Sigmoid colon (tissue), 7 donors: Measurements from ENCODE around the gene KRTAP4-7. TPM values are rescaled to one million over a fixed set of nuclear protein-coding genes. Genes with fewer than 3 reads are reported as not detected.
"Not testable (repeated sequence)": the region's sequence is repeated elsewhere in the genome, so short reads cannot be mapped to it uniquely, and the experiment has no call there.

Experiments
- DNase-seq: peaks from one replicate; pipeline ENCODE4 v3.0.0-alpha.2; 2019
- H3K27ac ChIP-seq, 4 donors: fragments of 200-600 bp; sonication (generic); one replicate each; pipeline ENCODE4 v1.5.1; 2016 to 2019; ENCODE audit warnings: mild to moderate bottlenecking in 1 of 4
- H3K27me3 ChIP-seq, 3 donors: fragments of 200-600 bp; sonication (generic); one replicate each; pipeline ENCODE4 v1.5.1; 2019; ENCODE audit warnings: mild to moderate bottlenecking in 1 of 3
- H3K36me3 ChIP-seq, 4 donors: fragments of 200-600 bp; sonication (generic); one replicate each; pipeline ENCODE4 v1.5.1; 2016 to 2019
- H3K4me1 ChIP-seq, 4 donors: fragments of 200-600 bp; sonication (generic); one replicate each; pipeline ENCODE4 v1.5.1; 2017 to 2019
- H3K4me3 ChIP-seq, 4 donors: fragments of 200-600 bp; sonication (generic); one replicate each; pipeline ENCODE4 v1.5.1; 2017 to 2019; ENCODE audit warnings: mild to moderate bottlenecking in 2 of 4, moderate library complexity in 1 of 4
- H3K9me3 ChIP-seq, 4 donors: fragments of 200-600 bp in 3 of 4; sonication (generic) in 3 of 4; one replicate each; pipeline versions ENCODE4 v1.5.1 to v1.6.1; 2013 to 2019
- CTCF ChIP-seq, 4 experiments: fragments of 450-650 bp in 3 of 4; fragments of 200-600 bp in 1 of 4; IDR thresholded peaks; one replicate each; pipeline ENCODE4 v1.5.1; 2016 to 2019; ENCODE audit warnings: antibody characterized with exemption in 4 of 4, mild to moderate bottlenecking in 3 of 4, moderate library complexity in 2 of 4
- EP300 ChIP-seq, 4 donors: sonication (generic); formaldehyde crosslinking; IDR thresholded peaks; one replicate each; pipeline ENCODE4 v1.6.1; 2017; ENCODE audit warnings: antibody characterized with exemption in 4 of 4
- POLR2A ChIP-seq, 2 donors: fragments of 450-650 bp; IDR thresholded peaks; one replicate each; pipeline ENCODE4 v1.6.1; 2016; ENCODE audit warnings: antibody characterized with exemption in 2 of 2, mild to moderate bottlenecking in 2 of 2, moderate library complexity in 2 of 2
- POLR2AphosphoS5 ChIP-seq, 4 donors: sonication (generic); formaldehyde crosslinking; IDR thresholded peaks; one replicate each; pipeline ENCODE4 v1.6.1; 2017; ENCODE audit warnings: antibody characterized with exemption in 4 of 4
- WGBS, 2 donors: extraction: QIAGEN DNeasy Blood & Tissue Kit; methylation state at CpG; one replicate each; pipeline ENCODE4 v1.1.7; 2013; 5-methylcytosine and 5-hydroxymethylcytosine counted together
- intact Hi-C: fragments of 100-400 bp; cut with DNase I; formaldehyde crosslinking; loops from one replicate; pipeline ENCODE4 v1.15.1; 2023
- polyA plus RNA-seq, 3 donors: library from polyadenylated mRNA; stranded (reverse); fragments of 200-250 nt; gene quantifications; one replicate each; pipeline ENCODE4 v1.2.3, GENCODE V29; 2013
- total RNA-seq, 4 donors: library from RNA; depleted of rRNA; stranded (reverse); fragments of >200 nt; gene quantifications; one replicate each; pipeline ENCODE4 v1.1.0, GENCODE V29; 2016
- donor health status: healthy with polysubstance abuse.
- donor health status: Bipolar disorder and iron deficiency.
- donor health status: healthy.

KRTAP4-7 gene
- not detected for total RNA-seq
- polyA plus RNA-seq: not detected

- intact Hi-C loops, H3K27me3 ChIP-seq, H3K36me3 ChIP-seq, H3K9me3 ChIP-seq, DNase-seq, H3K4me3 ChIP-seq, H3K4me1 ChIP-seq, H3K27ac ChIP-seq: not testable (repeated sequence)
- 84 to 87% methylated on average over 14 of the region's 14 CpGs for WGBS, 2 donors
Measured at GRCh38 chr17:41084100-41084856, at the start of gene KRTAP4-7. Gene KRTAP4-7, plus strand, starts transcription at chr17:41084150. Its CDS starts 57 bp downstream, at chr17:41084207.

- H3K4me1 ChIP-seq, H3K9me3 ChIP-seq, H3K4me3 ChIP-seq, intact Hi-C loops, DNase-seq, H3K27ac ChIP-seq, H3K36me3 ChIP-seq, H3K27me3 ChIP-seq: not testable (repeated sequence)
- WGBS, 2 donors: 94% methylated on average over 10 of the region's 10 CpGs
Measured at GRCh38 chr17:41034346-41034935, 49.5 kb upstream of the KRTAP4-7 start, which contains the start of gene KRTAP1-3. Gene KRTAP1-3, minus strand, starts transcription at chr17:41034874. Its CDS starts 53 bp downstream, at chr17:41034821.

DNA sequence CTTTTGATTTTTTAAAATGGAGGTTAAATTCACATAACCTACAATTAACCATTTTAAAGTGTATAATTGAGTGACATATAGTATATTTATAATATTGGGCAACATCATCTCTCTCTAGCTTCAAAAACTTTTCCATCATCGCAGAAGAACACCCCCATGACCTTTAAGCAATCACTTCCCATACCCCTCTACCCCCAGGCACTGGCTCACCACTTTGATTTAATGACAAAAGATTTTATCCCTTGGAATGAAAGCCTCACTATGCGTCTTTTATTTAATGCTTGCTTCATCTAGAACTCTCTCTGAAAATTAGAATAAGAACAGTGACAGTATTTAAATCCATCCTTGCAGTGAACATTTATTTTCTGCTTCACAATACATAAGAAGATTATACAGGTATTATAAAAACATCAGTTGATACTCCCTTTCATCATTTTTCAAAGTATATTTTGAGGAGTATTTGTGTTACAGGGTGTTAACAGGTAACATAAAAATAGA lies 46.0 kb upstream of the KRTAP4-7 start:
- intact Hi-C loops: no loop called here
- DNase-seq: no peak
- Histone ChIP-seq H3K27me3 (no peaks in the 10 kb centered on the region), H3K9me3 (no peaks in the 10 kb centered on the region), H3K4me3 (no peak overlapping the region), H3K4me1 (no peaks in the 10 kb centered on the region), H3K36me3 (no peaks in the 10 kb centered on the region), H3K27ac (no peak overlapping the region)
- TF ChIP-seq POLR2A (IDR thresholded peaks at IDR 0.05): no peak
- TF ChIP-seq POLR2AphosphoS5 (IDR thresholded peaks at IDR 0.05): no peak
- 87 to 88% methylated on average over 2 of the region's 2 CpGs for WGBS, 2 donors

GRCh38 chr17:41040783-41041571 lies 43.0 kb upstream of the KRTAP4-7 start, which contains the start of gene KRTAP1-1:
Gene KRTAP1-1, minus strand, starts transcription at chr17:41041450. Its CDS starts 53 bp downstream, at chr17:41041397.
- not testable (repeated sequence) for H3K27ac ChIP-seq

GRCh38 chr17:41042953-41043352 lies 41.0 kb upstream of the KRTAP4-7 start:
- intact Hi-C loops: no loop called here
- WGBS, 2 donors: 95 to 97% methylated on average over 1 of the region's 1 CpG
- H3K36me3 ChIP-seq: no peaks in the 10 kb centered on the region

More at GRCh38 chr17:41040783-41041571, 43.0 kb upstream of the KRTAP4-7 start, which contains the start of gene KRTAP1-1:
- DNase-seq, intact Hi-C loops, H3K4me1 ChIP-seq, H3K9me3 ChIP-seq, H3K36me3 ChIP-seq, H3K4me3 ChIP-seq, H3K27me3 ChIP-seq: not testable (repeated sequence)
- 79 to 89% methylated on average over 14 of the region's 14 CpGs for WGBS, 2 donors

DNA sequence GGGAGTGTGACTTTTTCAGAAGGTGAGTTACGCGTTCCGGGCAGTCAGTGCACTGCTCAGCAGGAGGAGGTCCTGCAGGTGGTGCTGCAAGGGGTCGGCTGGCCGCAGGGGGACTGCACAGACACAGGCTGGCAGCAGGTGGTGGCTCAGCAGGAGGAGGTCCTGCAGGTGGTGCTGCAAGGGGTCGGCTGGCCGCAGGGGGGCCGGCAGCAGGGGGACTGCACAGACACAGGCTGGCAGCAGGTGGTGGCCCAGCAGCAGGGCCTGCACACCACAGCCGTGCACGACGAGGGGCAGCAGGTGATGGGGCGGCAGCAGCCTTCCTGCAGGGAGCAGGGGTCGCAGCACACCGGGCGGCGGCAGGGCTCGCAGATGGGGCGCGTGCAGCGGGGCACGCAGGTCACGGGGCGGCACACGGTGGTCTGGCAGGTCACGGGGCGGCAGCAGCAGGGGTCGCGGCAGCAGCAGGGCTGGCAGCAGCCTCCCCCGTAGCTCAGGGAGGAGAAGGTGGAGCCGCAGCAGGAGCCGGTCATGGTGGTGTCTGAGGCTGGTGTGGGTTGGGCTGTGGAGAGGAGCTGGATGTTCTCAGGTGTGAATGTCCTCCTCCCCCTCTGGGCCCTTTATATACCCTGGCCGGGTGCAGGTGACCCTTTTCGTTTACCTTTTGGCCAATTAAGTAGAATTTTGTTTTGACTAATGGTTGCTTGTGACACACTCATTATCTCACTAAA lies 37.0 kb upstream of the KRTAP4-7 start, which contains the start of gene KRTAP2-1:
Gene KRTAP2-1 (minus strand): TSS at position 582 of the 731 bp plus-strand sequence. CDS start 49 bp downstream, at position 533.
- H3K4me3 ChIP-seq, H3K9me3 ChIP-seq, DNase-seq, H3K36me3 ChIP-seq, H3K27ac ChIP-seq, intact Hi-C loops, H3K4me1 ChIP-seq: not testable (repeated sequence)
- WGBS, 2 donors: 63 to 66% methylated on average over 10 of the region's 33 CpGs
- H3K27me3 ChIP-seq: peaks cover 0 to 24% (median 0%) of the 10 kb centered on the region in 3 donors

More at GRCh38 chr17:41042953-41043352, 41.0 kb upstream of the KRTAP4-7 start:
- Histone ChIP-seq H3K4me3 (no peak overlapping the region), H3K4me1 (no peaks in the 10 kb centered on the region), H3K27ac (no peak overlapping the region), H3K27me3 (peaks cover 0 to 8% (median 0%) of the 10 kb centered on the region in 3 donors), H3K9me3 (peaks cover 0 to 2% (median 0%) of the 10 kb centered on the region in 4 donors)
- no peak for DNase-seq
- TF ChIP-seq POLR2AphosphoS5 (IDR thresholded peaks at IDR 0.05) (no peak), EP300 (IDR thresholded peaks at IDR 0.05) (no peak), POLR2A (IDR thresholded peaks at IDR 0.05) (no peak), CTCF (IDR thresholded peaks at IDR 0.05) (no peak)
